ENCODE results near the gene KIF1B. TPM values are rescaled to one million over a fixed set of nuclear protein-coding genes. Genes with fewer than 3 reads are reported as not detected.

KIF1B gene, protein sequence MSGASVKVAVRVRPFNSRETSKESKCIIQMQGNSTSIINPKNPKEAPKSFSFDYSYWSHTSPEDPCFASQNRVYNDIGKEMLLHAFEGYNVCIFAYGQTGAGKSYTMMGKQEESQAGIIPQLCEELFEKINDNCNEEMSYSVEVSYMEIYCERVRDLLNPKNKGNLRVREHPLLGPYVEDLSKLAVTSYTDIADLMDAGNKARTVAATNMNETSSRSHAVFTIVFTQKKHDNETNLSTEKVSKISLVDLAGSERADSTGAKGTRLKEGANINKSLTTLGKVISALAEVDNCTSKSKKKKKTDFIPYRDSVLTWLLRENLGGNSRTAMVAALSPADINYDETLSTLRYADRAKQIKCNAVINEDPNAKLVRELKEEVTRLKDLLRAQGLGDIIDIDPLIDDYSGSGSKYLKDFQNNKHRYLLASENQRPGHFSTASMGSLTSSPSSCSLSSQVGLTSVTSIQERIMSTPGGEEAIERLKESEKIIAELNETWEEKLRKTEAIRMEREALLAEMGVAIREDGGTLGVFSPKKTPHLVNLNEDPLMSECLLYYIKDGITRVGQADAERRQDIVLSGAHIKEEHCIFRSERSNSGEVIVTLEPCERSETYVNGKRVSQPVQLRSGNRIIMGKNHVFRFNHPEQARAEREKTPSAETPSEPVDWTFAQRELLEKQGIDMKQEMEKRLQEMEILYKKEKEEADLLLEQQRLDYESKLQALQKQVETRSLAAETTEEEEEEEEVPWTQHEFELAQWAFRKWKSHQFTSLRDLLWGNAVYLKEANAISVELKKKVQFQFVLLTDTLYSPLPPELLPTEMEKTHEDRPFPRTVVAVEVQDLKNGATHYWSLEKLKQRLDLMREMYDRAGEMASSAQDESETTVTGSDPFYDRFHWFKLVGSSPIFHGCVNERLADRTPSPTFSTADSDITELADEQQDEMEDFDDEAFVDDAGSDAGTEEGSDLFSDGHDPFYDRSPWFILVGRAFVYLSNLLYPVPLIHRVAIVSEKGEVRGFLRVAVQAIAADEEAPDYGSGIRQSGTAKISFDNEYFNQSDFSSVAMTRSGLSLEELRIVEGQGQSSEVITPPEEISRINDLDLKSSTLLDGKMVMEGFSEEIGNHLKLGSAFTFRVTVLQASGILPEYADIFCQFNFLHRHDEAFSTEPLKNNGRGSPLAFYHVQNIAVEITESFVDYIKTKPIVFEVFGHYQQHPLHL (N-terminal part only)
- total RNA-seq, result 18.4 and 25.1 TPM in 2 replicates

DNA sequence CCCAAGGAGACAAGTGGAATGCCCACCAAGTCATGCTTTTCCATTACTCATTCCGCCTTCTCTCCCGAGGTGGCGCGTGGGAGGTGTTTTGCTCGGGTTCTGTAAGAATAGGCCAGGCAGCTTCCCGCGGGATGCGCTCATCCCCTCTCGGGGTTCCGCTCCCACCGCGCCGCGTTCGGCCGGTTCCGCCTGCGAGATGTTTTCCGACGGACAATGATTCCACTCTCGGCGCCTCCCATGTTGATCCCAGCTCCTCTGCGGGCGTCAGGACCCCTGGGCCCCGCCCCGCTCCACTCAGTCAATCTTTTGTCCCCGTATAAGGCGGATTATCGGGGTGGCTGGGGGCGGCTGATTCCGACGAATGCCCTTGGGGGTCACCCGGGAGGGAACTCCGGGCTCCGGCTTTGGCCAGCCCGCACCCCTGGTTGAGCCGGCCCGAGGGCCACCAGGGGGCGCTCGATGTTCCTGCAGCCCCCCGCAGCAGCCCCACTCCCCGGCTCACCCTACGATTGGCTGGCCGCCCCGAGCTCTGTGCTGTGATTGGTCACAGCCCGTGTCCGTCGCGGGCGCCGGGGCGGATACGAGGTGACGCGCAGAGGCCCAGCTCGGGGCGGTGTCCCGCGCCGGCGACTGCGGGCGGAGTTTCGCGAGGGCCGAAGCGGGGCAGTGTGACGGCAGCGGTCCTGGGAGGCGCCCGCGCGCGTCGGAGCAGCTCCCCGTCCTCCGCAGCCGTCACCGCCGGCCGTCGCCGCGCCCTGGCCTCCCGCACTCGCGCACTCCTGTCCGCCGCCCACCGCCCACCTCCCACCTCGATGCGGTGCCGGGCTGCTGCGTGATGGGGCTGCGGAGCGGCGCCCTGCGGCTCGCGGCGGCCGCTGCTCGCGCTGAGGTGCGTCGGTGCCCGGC is at the start of gene KIF1B:
TSS of gene KIF1B (plus strand) at position 666 of the 906 bp plus-strand sequence. CDS start 21,759 bp downstream, outside the sequence.

DNA sequence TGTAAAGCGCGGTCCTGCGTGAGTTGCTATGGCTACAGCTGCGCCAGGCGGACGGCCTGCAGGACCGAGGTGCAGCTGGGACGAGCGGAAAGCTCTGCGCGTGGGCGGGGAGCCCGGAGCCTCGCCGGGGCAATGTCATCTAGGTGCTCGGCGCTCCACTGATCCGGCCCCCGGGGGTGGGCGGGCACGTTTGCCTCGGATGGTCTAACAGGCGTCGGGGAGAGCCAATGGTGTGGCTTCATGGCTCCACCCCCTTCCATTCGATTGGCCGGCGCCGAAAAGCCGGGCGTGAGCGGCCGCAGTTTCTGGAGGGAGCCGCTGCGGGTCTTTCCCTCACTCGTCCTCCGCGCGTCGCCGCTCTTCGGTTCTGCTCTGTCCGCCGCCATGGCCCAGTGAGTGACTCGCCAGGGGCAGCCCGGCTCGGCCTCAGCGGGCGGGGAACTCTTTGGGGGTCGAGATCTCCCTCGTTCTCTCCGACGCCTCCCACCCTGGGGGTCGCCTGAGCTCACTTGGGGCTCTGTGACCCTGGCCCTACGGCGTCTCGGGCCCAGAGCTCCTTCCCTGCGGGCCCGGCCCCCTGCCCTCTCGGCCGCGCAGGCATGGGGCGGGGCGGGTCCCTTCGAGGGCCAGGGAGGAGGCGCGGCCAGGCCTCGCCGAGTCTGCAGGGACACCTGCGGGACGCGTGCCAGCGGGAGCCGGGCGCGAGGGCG is 188.5 kb downstream of the KIF1B start, which contains the start of gene PGD:
TSS of gene PGD (plus strand) at position 331 of the 710 bp plus-strand sequence. CDS start at position 385, 54 bp downstream.

DNA sequence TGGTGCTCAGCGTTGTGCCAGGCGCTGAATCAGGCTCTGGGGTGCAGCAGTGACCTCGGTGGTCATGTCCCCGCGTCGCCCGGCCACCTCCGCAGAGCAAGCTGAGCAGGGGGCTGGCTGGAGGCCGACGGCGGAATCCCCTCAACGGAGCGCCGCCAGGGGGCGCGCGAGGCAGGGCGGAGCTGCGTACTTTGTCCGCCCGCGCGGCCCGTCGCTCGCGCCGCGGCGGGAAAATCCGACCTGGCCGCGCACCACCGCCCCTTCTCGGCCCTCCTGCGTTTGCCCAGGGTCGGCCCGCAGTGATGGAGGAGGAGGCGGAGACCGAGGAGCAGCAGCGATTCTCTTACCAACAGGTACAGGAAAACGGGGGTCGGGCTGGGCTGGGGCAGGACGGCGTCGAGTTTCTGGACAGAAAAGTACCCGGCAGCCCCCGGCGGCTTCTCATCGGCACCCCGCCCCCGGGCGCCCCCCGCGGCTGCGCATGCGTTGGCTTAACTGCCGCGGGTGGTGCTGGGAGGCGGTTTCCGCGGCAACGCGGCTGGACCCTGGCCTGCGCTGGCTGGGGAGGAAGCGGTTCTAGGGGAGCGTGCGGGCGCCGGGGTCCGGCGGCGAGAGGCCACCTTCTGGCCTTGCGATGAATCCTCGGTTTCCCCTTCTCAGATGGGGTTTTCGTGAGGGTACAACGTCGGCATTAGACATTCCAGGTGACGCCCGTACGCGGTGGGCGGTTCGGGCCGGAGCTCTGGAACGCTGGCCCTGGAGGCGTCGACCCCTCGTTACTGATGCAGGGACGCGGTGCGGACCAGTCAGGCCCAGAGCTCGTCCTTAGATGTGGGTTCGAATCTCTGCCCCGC is 220.1 kb downstream of the KIF1B start, which contains the start of gene CENPS:
TSS of gene CENPS (plus strand) at position 218 of the 854 bp plus-strand sequence. CDS start at position 303, 85 bp downstream.

Other genes with a start within 250 kb of the KIF1B start
- not detected in 2 replicates for gene RBP7, start 213.3 kb upstream of the KIF1B start, total RNA-seq
- 45.3 and 48.7 TPM in 2 replicates for gene UBE4B, start 177.6 kb upstream of the KIF1B start, total RNA-seq
- gene PGD, start 188.5 kb downstream of the KIF1B start, total RNA-seq, result 276 and 321 TPM in 2 replicates
- 2.1 and 8.5 TPM in 2 replicates for gene CENPS, start 219.9 kb downstream of the KIF1B start, total RNA-seq
- not detected in 2 replicates for gene CORT, start 239.5 kb downstream of the KIF1B start, total RNA-seq